Fibroblast of skin of abdomen (primary cell): ENCODE data around the gene SLC2A4RG.

Experiments
- DNase-seq: peaks from one replicate; pipeline ENCODE4 v3.0.0-alpha.2; 2013

SLC2A4RG gene

GRCh38 chr20:63741676-63742380 is 2.3 kb downstream of the SLC2A4RG start:
- no peak for DNase-seq

GRCh38 chr20:63742381-63743024 is 2.9 kb downstream of the SLC2A4RG start:
- no peak for DNase-seq

GRCh38 chr20:63743210-63743970 is 3.8 kb downstream of the SLC2A4RG start:
- no peak for DNase-seq

- DNase-seq: no peak
Observed at GRCh38 chr20:63744158-63744557, 4.6 kb downstream of the SLC2A4RG start.

- DNase-seq: no peak
Observed at GRCh38 chr20:63744574-63745423, 5.2 kb downstream of the SLC2A4RG start.

- DNase-seq: no peak
Observed at GRCh38 chr20:63745424-63745805, 5.8 kb downstream of the SLC2A4RG start.

- no peak for DNase-seq
Observed at GRCh38 chr20:63745961-63746731, 6.6 kb downstream of the SLC2A4RG start.

- no peak for DNase-seq
Observed at GRCh38 chr20:63746751-63747315, 7.3 kb downstream of the SLC2A4RG start.

- DNase-seq: no peak
Observed at GRCh38 chr20:63747622-63748069, 8.1 kb downstream of the SLC2A4RG start.

- no peak for DNase-seq
Observed at GRCh38 chr20:63748070-63748933, 8.7 kb downstream of the SLC2A4RG start.

- DNase-seq: no peak
Observed at GRCh38 chr20:63748934-63749270, 9.3 kb downstream of the SLC2A4RG start.

- DNase-seq: no peak
Observed at GRCh38 chr20:63749597-63750508, 10.3 kb downstream of the SLC2A4RG start.

- DNase-seq: no peak
Observed at GRCh38 chr20:63750807-63751470, 11.4 kb downstream of the SLC2A4RG start.

GRCh38 chr20:63751471-63752271 is 12.1 kb downstream of the SLC2A4RG start:
- no peak for DNase-seq

GRCh38 chr20:63752411-63753101 is 13.0 kb downstream of the SLC2A4RG start:
- no peak for DNase-seq

GRCh38 chr20:63753381-63753780 is 13.8 kb downstream of the SLC2A4RG start:
- DNase-seq: no peak

GRCh38 chr20:63754008-63754407 is 14.4 kb downstream of the SLC2A4RG start:
- DNase-seq: no peak
